ENCODE measurements around the gene IFNA16. TPM values are rescaled to one million over a fixed set of nuclear protein-coding genes. Genes with fewer than 3 reads are reported as not detected.
"Not testable (repeated sequence)": the region's sequence is repeated elsewhere in the genome, so short reads cannot be mapped to it uniquely, and the experiment has no call there.

IFNA16 gene
- total and polyA plus RNA-seq, 7 donors, result not detected

- H3K36me3 ChIP-seq; intact Hi-C loops (cut with DNase I); H3K4me1 ChIP-seq; H3K9me3 ChIP-seq; H3K27ac ChIP-seq; H3K4me3 ChIP-seq; H3K27me3 ChIP-seq; DNase-seq: not testable (repeated sequence)
- WGBS, 2 donors, result 43 to 44% methylated on average over 4 of the region's 4 CpGs
- peak in 1 of 4 experiments; percentile 11 for TF ChIP-seq CTCF (IDR thresholded peaks at IDR 0.05)
Measured at GRCh38 chr9:21182810-21183736, 34.0 kb downstream of the IFNA16 start.

GRCh38 chr9:21174671-21175070, 42.4 kb downstream of the IFNA16 start:
- Histone ChIP-seq H3K4me3 (no peak overlapping the region), H3K36me3 (no peaks in the 10 kb centered on the region), H3K9me3 (no peaks in the 10 kb centered on the region), H3K27me3 (no peaks in the 10 kb centered on the region), H3K27ac (no peak overlapping the region), H3K4me1 (no peaks in the 10 kb centered on the region)
- TF ChIP-seq POLR2A (IDR thresholded peaks at IDR 0.05), result no peak
- no peak for DNase-seq
- intact Hi-C loops (cut with DNase I), result no loop called here
- WGBS, 2 donors, result 79 to 87% methylated on average over 2 of the region's 2 CpGs

GRCh38 chr9:21172156-21172555, 45.0 kb downstream of the IFNA16 start:
- no peaks in the 10 kb centered on the region for H3K4me1 ChIP-seq
- H3K27ac ChIP-seq, result no peak overlapping the region
- TF ChIP-seq CTCF (IDR thresholded peaks at IDR 0.05) (no peak), EP300 (IDR thresholded peaks at IDR 0.05) (no peak), POLR2AphosphoS5 (IDR thresholded peaks at IDR 0.05) (no peak), POLR2A (IDR thresholded peaks at IDR 0.05) (no peak)
- no peaks in the 10 kb centered on the region for H3K36me3 ChIP-seq
- WGBS, 2 donors, result 83 to 87% methylated on average over 3 of the region's 3 CpGs
- H3K9me3 ChIP-seq, result no peaks in the 10 kb centered on the region
- no peak for DNase-seq
- intact Hi-C loops (cut with DNase I), result no loop called here
- H3K27me3 ChIP-seq, result no peaks in the 10 kb centered on the region
- H3K4me3 ChIP-seq, result no peak overlapping the region

- no peak for DNase-seq
- WGBS, 2 donors, result 79 to 88% methylated on average over 1 of the region's 1 CpG
- Histone ChIP-seq H3K27ac (no peak overlapping the region), H3K9me3 (no peaks in the 10 kb centered on the region), H3K4me3 (no peak overlapping the region), H3K4me1 (no peaks in the 10 kb centered on the region), H3K36me3 (no peaks in the 10 kb centered on the region), H3K27me3 (no peaks in the 10 kb centered on the region)
- intact Hi-C loops (cut with DNase I), result no loop called here
- TF ChIP-seq EP300 (IDR thresholded peaks at IDR 0.05) (no peak), CTCF (IDR thresholded peaks at IDR 0.05) (no peak), POLR2AphosphoS5 (IDR thresholded peaks at IDR 0.05) (no peak), POLR2A (IDR thresholded peaks at IDR 0.05) (no peak)
Measured at GRCh38 chr9:21171351-21171750, 45.8 kb downstream of the IFNA16 start.

- H3K9me3 ChIP-seq; H3K4me3 ChIP-seq; H3K4me1 ChIP-seq; H3K36me3 ChIP-seq; intact Hi-C loops (cut with DNase I); DNase-seq; H3K27ac ChIP-seq; H3K27me3 ChIP-seq: not testable (repeated sequence)
- 49 to 83% methylated on average over 2 of the region's 2 CpGs for WGBS, 2 donors
Measured at GRCh38 chr9:21166560-21166959, 50.6 kb downstream of the IFNA16 start, which contains the start of gene IFNA21. IFNA21 (minus strand) TSS chr9:21166660; CDS start chr9:21166612, 48 bp downstream.

Other genes starting within 250 kb of the IFNA16 start
- gene HACD4, start 185.7 kb downstream of the IFNA16 start, total RNA-seq, result 10 to 100 TPM in 3 of 4 donors, 1 to 10 TPM in 1; 8.8 to 14.7 (median 12.2) TPM
- gene HACD4, start 185.7 kb downstream of the IFNA16 start, polyA plus RNA-seq, result 1 to 10 TPM; 1.4 to 2.4 (median 2.3) TPM
- not detected for gene IFNB1, start 139.4 kb downstream of the IFNA16 start, total RNA-seq
- under 1 TPM in 1 of 3 donors, not detected in 2; 0.20 TPM for gene IFNB1, start 139.4 kb downstream of the IFNA16 start, polyA plus RNA-seq
- gene IFNW1, start 75.5 kb downstream of the IFNA16 start, total RNA-seq, result not detected
- not detected for gene IFNW1, start 75.5 kb downstream of the IFNA16 start, polyA plus RNA-seq
- gene IFNA21, start 50.7 kb downstream of the IFNA16 start, total RNA-seq, result not detected
- gene IFNA21, start 50.7 kb downstream of the IFNA16 start, polyA plus RNA-seq, result not detected
- not detected for gene IFNA4, start 29.7 kb downstream of the IFNA16 start, total RNA-seq
- gene IFNA4, start 29.7 kb downstream of the IFNA16 start, polyA plus RNA-seq, result not detected
- gene IFNA7, start 15.1 kb downstream of the IFNA16 start, total RNA-seq, result not detected
- gene IFNA7, start 15.1 kb downstream of the IFNA16 start, polyA plus RNA-seq, result not detected
- not detected for gene IFNA10, start 10.2 kb downstream of the IFNA16 start, total RNA-seq
- gene IFNA10, start 10.2 kb downstream of the IFNA16 start, polyA plus RNA-seq, result not detected
- not detected for gene IFNA17, start 10.9 kb upstream of the IFNA16 start, total RNA-seq
- not detected for gene IFNA17, start 10.9 kb upstream of the IFNA16 start, polyA plus RNA-seq
- not detected for gene IFNA14, start 22.7 kb upstream of the IFNA16 start, total RNA-seq
- gene IFNA14, start 22.7 kb upstream of the IFNA16 start, polyA plus RNA-seq, result not detected
- gene IFNA5, start 88.0 kb upstream of the IFNA16 start, total RNA-seq, result not detected
- not detected for gene IFNA5, start 88.0 kb upstream of the IFNA16 start, polyA plus RNA-seq
- 10 to 100 TPM; 17.2 to 26.4 (median 22.0) TPM for gene KLHL9, start 118.1 kb upstream of the IFNA16 start, total RNA-seq
- gene KLHL9, start 118.1 kb upstream of the IFNA16 start, polyA plus RNA-seq, result 1 to 10 TPM; 8.4 to 9.8 (median 8.8) TPM
- not detected for gene IFNA6, start 133.6 kb upstream of the IFNA16 start, total RNA-seq
- not detected for gene IFNA6, start 133.6 kb upstream of the IFNA16 start, polyA plus RNA-seq
- gene IFNA13, start 150.7 kb upstream of the IFNA16 start, total RNA-seq, result not detected
- not detected for gene IFNA13, start 150.7 kb upstream of the IFNA16 start, polyA plus RNA-seq
- under 1 TPM in 1 of 4 donors, not detected in 3; 0.33 TPM for gene IFNA2, start 168.1 kb upstream of the IFNA16 start, total RNA-seq
- gene IFNA2, start 168.1 kb upstream of the IFNA16 start, polyA plus RNA-seq, result under 1 TPM in 1 of 3 donors, not detected in 2; 0.06 TPM
- not detected for gene IFNA8, start 191.8 kb upstream of the IFNA16 start, total RNA-seq
- gene IFNA8, start 191.8 kb upstream of the IFNA16 start, polyA plus RNA-seq, result not detected
- gene IFNA1, start 223.1 kb upstream of the IFNA16 start, total RNA-seq, result not detected
- gene IFNA1, start 223.1 kb upstream of the IFNA16 start, polyA plus RNA-seq, result under 1 TPM in 1 of 3 donors, not detected in 2; 0.09 TPM

All from sigmoid colon (tissue), 7 donors.